ENCODE data around the gene NEUROD2. TPM values are rescaled to one million over a fixed set of nuclear protein-coding genes. Genes with fewer than 3 reads are reported as not detected.
A peak's percentile ranks its signal among the peaks of the same experiment; 100 is the strongest.

NEUROD2 gene
- total and polyA plus RNA-seq, 2 of the 13 experiments (the other 11 are each of a cell fraction or from before 2014, with no cell fraction given), result not detected

- no peak for TF ChIP-seq ZBTB43 (CRISPR knock-in tag; conservative IDR thresholded peaks at IDR 0.05)
- TF ChIP-seq FLYWCH1 (CRISPR knock-in tag; IDR thresholded peaks at IDR 0.05), result no peak
- no peak; the same call in 1 of the 2 replicates for TF ChIP-seq SOX13 (IDR thresholded peaks at IDR 0.05)
- TF ChIP-seq SOX13 (CRISPR knock-in tag; conservative IDR thresholded peaks at IDR 0.05 in 1 of 2, IDR thresholded peaks at IDR 0.05 in 1 of 2), result peak in 1 of 2 experiments; percentile 70; a peak in 2 of 4 replicates
- no peak for TF ChIP-seq ZNF407 (CRISPR knock-in tag; IDR thresholded peaks at IDR 0.05; ENCODE audit: not compliant biosample characterization)
- TF ChIP-seq CREBL2 (CRISPR knock-in tag; IDR thresholded peaks at IDR 0.05; ENCODE audit: borderline replicate concordance), result no peak
- TF ChIP-seq TRIM22 (IDR thresholded peaks at IDR 0.05), result no peak
- TF ChIP-seq PAF1 (CRISPR knock-in tag; IDR thresholded peaks at IDR 0.05), result no peak
- TF ChIP-seq NR2C2 (CRISPR knock-in tag; IDR thresholded peaks at IDR 0.05; ENCODE audit: borderline replicate concordance), result peak; percentile 91
- no peak for TF ChIP-seq NFE2L2 (IDR thresholded peaks at IDR 0.05; ENCODE audit: low read length)
- no peak for TF ChIP-seq AKAP8 (CRISPR knock-in tag; IDR thresholded peaks at IDR 0.05)
- TF ChIP-seq CREM (IDR thresholded peaks at IDR 0.05), result no peak
- no peak for TF ChIP-seq CREM (CRISPR knock-in tag; IDR thresholded peaks at IDR 0.05)
- TF ChIP-seq ARID2 (CRISPR knock-in tag; IDR thresholded peaks at IDR 0.05; ENCODE audit: borderline replicate concordance), result no peak
- no peak for TF ChIP-seq ZFP62 (CRISPR knock-in tag; IDR thresholded peaks at IDR 0.05)
- TF ChIP-seq ZC3H4 (CRISPR knock-in tag; IDR thresholded peaks at IDR 0.05; ENCODE audit: borderline replicate concordance), result no peak
- TF ChIP-seq THAP11 (CRISPR knock-in tag; IDR thresholded peaks at IDR 0.05), result 0 out of 2 replicates have a peak, but pooled peaks have one; percentile 25
These were observed 46.1 kb upstream of the NEUROD2 start (continued) for GRCh38 chr17:39653662-39654331.

All from HepG2 (cell line).